ENCODE data around the gene CDON. TPM values are rescaled to one million over a fixed set of nuclear protein-coding genes. Genes with fewer than 3 reads are reported as not detected.

CDON gene
- total RNA-seq, 2 donors from 2014 or later, result 5.6 to 7.3 TPM

GRCh38 chr11:126101930-126102283 is 39.2 kb upstream of the CDON start:
- intact Hi-C loops (cut with DNase I), result no loop called here
- Histone ChIP-seq H3K36me3 (replicated peaks in 1 of 2; ENCODE audit: insufficient read depth in 1 of 2, low read depth in 2 of 2) (no peaks in the 10 kb centered on the region), H3K4me1 (peaks cover 23% of the 10 kb centered on the region), H3K27ac (peak overlapping the region in 3 of 4 donors; percentile 30 to 37 (median 36)), H3K27me3 (no peaks in the 10 kb centered on the region), H3K4me3 (no peak overlapping the region), H3K9me3 (no peaks in the 10 kb centered on the region)
- 54 to 55% methylated on average over 5 of the region's 5 CpGs for WGBS, 2 donors
- no peak for DNase-seq
- TF ChIP-seq POLR2A (IDR thresholded peaks at IDR 0.05), result no peak
- TF ChIP-seq CTCF (IDR thresholded peaks at IDR 0.05), result no peak
- ATAC-seq, result no peak

- peaks cover 23% of the 10 kb centered on the region for H3K4me1 ChIP-seq
- ATAC-seq, result no peak
- H3K9me3 ChIP-seq, result no peaks in the 10 kb centered on the region
- DNase-seq, result no peak
- TF ChIP-seq POLR2A (IDR thresholded peaks at IDR 0.05) (no peak), CTCF (IDR thresholded peaks at IDR 0.05) (no peak)
- H3K36me3 ChIP-seq (replicated peaks in 1 of 2; ENCODE audit: insufficient read depth in 1 of 2, low read depth in 2 of 2), result no peaks in the 10 kb centered on the region
- 80 to 81% methylated on average over 7 to 11 of the region's 11 CpGs for WGBS, 2 donors
- H3K4me3 ChIP-seq, result no peak overlapping the region
- no peaks in the 10 kb centered on the region for H3K27me3 ChIP-seq
- peak overlapping the region in 2 of 4 donors; percentile 36 to 37 for H3K27ac ChIP-seq
- intact Hi-C loops (cut with DNase I), result no loop called here
These were observed 38.7 kb upstream of the CDON start for GRCh38 chr11:126101251-126101929.

GRCh38 chr11:126100716-126101115 is 38.0 kb upstream of the CDON start:
- intact Hi-C loops (cut with DNase I), result no loop called here
- DNase-seq, result no peak

GRCh38 chr11:126098204-126098769 is 35.6 kb upstream of the CDON start:
- no peak for DNase-seq
- H3K9me3 ChIP-seq, result no peaks in the 10 kb centered on the region
- TF ChIP-seq CTCF (IDR thresholded peaks at IDR 0.05) (no peak), POLR2A (IDR thresholded peaks at IDR 0.05) (no peak)
- no peaks in the 10 kb centered on the region for H3K36me3 ChIP-seq (replicated peaks in 1 of 2; ENCODE audit: insufficient read depth in 1 of 2, low read depth in 2 of 2)
- H3K4me3 ChIP-seq, result no peak overlapping the region
- peaks cover 22% of the 10 kb centered on the region for H3K4me1 ChIP-seq
- intact Hi-C loops (cut with DNase I), result no loop called here
- H3K27me3 ChIP-seq, result no peaks in the 10 kb centered on the region
- 74 to 82% methylated on average over 6 to 7 of the region's 7 CpGs for WGBS, 2 donors
- H3K27ac ChIP-seq, result no peak overlapping the region
- ATAC-seq, result no peak

More at GRCh38 chr11:126100716-126101115, 38.0 kb upstream of the CDON start:
- WGBS, 2 donors, result 83 to 100% methylated on average over 5 of the region's 5 CpGs
- no peaks in the 10 kb centered on the region for H3K27me3 ChIP-seq
- H3K4me3 ChIP-seq, result no peak overlapping the region
- H3K27ac ChIP-seq, result no peak overlapping the region
- TF ChIP-seq POLR2A (IDR thresholded peaks at IDR 0.05), result no peak
- no peak for TF ChIP-seq CTCF (IDR thresholded peaks at IDR 0.05)
- no peak for ATAC-seq
- peaks cover 23% of the 10 kb centered on the region for H3K4me1 ChIP-seq
- no peaks in the 10 kb centered on the region for H3K36me3 ChIP-seq (replicated peaks in 1 of 2; ENCODE audit: insufficient read depth in 1 of 2, low read depth in 2 of 2)
- no peaks in the 10 kb centered on the region for H3K9me3 ChIP-seq

GRCh38 chr11:126095745-126096144 is 33.1 kb upstream of the CDON start:
- ATAC-seq (no peak), DNase-seq (no peak)
- TF ChIP-seq POLR2A (IDR thresholded peaks at IDR 0.05) (no peak), CTCF (IDR thresholded peaks at IDR 0.05) (no peak)
- Histone ChIP-seq H3K4me3 (no peak overlapping the region), H3K9me3 (no peaks in the 10 kb centered on the region), H3K27me3 (no peaks in the 10 kb centered on the region), H3K27ac (no peak overlapping the region), H3K36me3 (replicated peaks in 1 of 2; ENCODE audit: insufficient read depth in 1 of 2, low read depth in 2 of 2) (no peaks in the 10 kb centered on the region), H3K4me1 (peaks cover 10% of the 10 kb centered on the region)
- intact Hi-C loops (cut with DNase I), result no loop called here
- WGBS, 2 donors, result 68 to 85% methylated on average over 4 of the region's 4 CpGs

Data from body of pancreas (tissue), 4 donors.